ENCODE measurements around the gene RNF19B. TPM values are rescaled to one million over a fixed set of nuclear protein-coding genes. Genes with fewer than 3 reads are reported as not detected.

RNF19B gene
- total and polyA plus RNA-seq, 2 of the 8 experiments (the other 6 are each of a cell fraction or from before 2014, with no cell fraction given) = 9.2 to 11.2 TPM

DNA sequence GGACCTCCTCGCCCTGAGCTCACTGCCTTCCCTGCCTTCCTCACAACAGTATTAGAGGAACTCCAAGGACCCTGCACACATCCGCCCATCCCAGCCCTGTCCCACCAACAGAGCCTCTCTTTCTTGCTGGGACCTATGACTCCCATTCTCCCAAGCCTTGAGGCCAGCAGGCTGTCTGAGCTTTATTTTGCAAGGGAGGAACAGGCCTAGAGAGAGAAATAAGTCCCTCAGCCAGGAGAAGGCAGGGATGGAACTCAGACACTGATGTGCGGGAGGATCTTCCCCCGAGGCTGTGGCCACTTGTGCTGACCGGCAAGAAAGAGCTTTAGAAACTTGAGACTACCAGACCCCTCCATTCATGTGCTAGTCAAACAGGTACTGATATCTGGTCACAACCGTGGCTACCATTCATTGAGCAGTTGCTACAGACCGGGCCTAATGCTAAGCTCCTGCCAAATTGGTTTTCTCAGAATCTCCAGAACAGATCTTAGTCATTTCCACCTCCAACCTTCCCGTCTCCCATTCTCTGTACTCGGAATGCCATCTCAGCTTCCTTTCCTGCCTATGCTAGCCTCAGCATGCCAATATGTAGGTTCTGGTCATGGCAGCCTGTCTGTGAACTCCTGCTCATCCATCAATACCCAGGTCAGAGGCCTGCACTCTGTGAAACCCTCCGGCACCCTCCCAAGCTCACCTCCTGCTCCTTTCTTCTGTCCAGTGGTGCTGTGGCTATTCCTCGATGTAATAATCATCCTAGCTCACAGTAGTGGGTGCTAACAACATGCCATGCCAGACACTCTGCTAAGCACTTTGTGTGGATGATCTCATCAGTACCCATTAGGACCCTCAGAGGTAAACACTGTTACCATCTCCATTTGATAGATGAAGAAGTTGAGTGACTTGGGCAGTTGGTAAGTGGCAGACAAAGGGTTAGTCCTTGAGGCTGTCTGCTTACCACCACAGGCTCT lies 67.2 kb downstream of the RNF19B start:
- Histone ChIP-seq H2BK15ac (ENCODE audit: low read length) (no peak overlapping the region), H3K56ac (replicated peaks; ENCODE audit: insufficient read length, low read depth, low read length) (no peak overlapping the region), H4K20me1 (replicated peaks in 1 of 2; ENCODE audit: control insufficient read depth in 1 of 2, insufficient read depth in 2 of 2, low read length in 2 of 2) (peaks cover 2 to 4% of the 10 kb centered on the region in 2 experiments), H3K36me3 (ENCODE audit: control insufficient read depth in 2 of 4, insufficient read depth in 4 of 4, low read length in 3 of 4) (no peaks in the 10 kb centered on the region), H3K79me2 (ENCODE audit: control insufficient read depth in 1 of 2, insufficient read depth in 2 of 2, low read length in 2 of 2) (no peaks in the 10 kb centered on the region), H2BK20ac (ENCODE audit: low read length) (no peak overlapping the region), H4K8ac (ENCODE audit: extremely low read depth, insufficient read depth, low read length) (no peak overlapping the region), H3K9ac (replicated peaks in 1 of 4; ENCODE audit: extremely low read depth in 1 of 4, low read depth in 3 of 4, low read length in 3 of 4) (no peak overlapping the region), H3K23ac (ENCODE audit: insufficient read length) (no peak overlapping the region), H3K4me1 (replicated peaks in 1 of 4; ENCODE audit: control insufficient read depth in 3 of 4, insufficient read depth in 4 of 4, low read length in 3 of 4) (peaks cover 0 to 24% (median 15%) of the 10 kb centered on the region in 4 experiments; a peak in 6 of 7 replicates), H3K79me1 (ENCODE audit: low read depth, low read length) (no peaks in the 10 kb centered on the region), H2BK12ac (ENCODE audit: low read depth, low read length) (no peak overlapping the region), H3K4ac (replicated peaks; ENCODE audit: insufficient read length, low read depth, low read length) (no peak overlapping the region), H3K27ac (ENCODE audit: low read depth, low read length) (no peak overlapping the region), H2AFZ (ENCODE audit: low read length) (no peak overlapping the region), H2BK5ac (ENCODE audit: low read depth, low read length) (no peak overlapping the region), H2AK5ac (ENCODE audit: low read depth, low read length) (no peak overlapping the region), H3K4me2 (ENCODE audit: insufficient read depth in 1 of 2, low read depth in 2 of 2, low read length in 2 of 2) (no peak overlapping the region), H3K27me3 (replicated peaks in 1 of 4; ENCODE audit: control insufficient read depth in 3 of 4, extremely low read depth in 1 of 4, insufficient read depth in 3 of 4, low read length in 3 of 4) (peaks cover 14 to 40% (median 35%) of the 10 kb centered on the region in 4 experiments), H3K9me3 (ENCODE audit: insufficient read depth in 2 of 2, low read depth in 1 of 2, low read length in 1 of 2) (peaks cover 0 to 4% of the 10 kb centered on the region in 2 experiments; a peak in 1 of 4 replicates), H4K5ac (ENCODE audit: insufficient read length, low read depth, low read length) (no peak overlapping the region), H4K91ac (replicated peaks; ENCODE audit: insufficient read length, low read length) (no peak overlapping the region), H3K4me3 (ENCODE audit: extremely low read depth in 1 of 4, insufficient read depth in 2 of 4, low read depth in 3 of 4, low read length in 4 of 4) (no peak overlapping the region), H3K23me2 (ENCODE audit: low read depth, low read length) (peaks cover 13% of the 10 kb centered on the region; the same call in 1 of the 2 replicates), H2BK120ac (replicated peaks; ENCODE audit: low read depth, low read length) (no peak overlapping the region), H3K18ac (ENCODE audit: extremely low read depth, low read length) (no peak overlapping the region), H3K14ac (ENCODE audit: insufficient read length) (no peak overlapping the region)
- CTCF ChIA-PET (ENCODE audit: partially characterized antibody) = interaction anchor here (0.7 to 16.6 kb wide), 9 partner anchors 9 to 198 kb away, joined by 3 to 382 read pairs (median 4); partner anchors contain the start of genes FNDC5 and HPCA
- 92% methylated on average over 11 of the region's 11 CpGs; no CpG with 5 or more reads in 1 of the 2 experiments for WGBS, 2 experiments (ENCODE audit: extremely low coverage in 1 of 2, insufficient coverage in 1 of 2, insufficient read length in 1 of 2, insufficient replicate concordance in 2 of 2, low coverage in 1 of 2, low lambda C conversion rate in 2 of 2, missing lambda C conversion rate in 1 of 2)
- no peak for DNase-seq (ENCODE audit: low read depth in 1 of 2, low spot score in 2 of 2)
- POLR2A ChIA-PET (ENCODE audit: partially characterized antibody) = interaction anchor here (0.6 to 1.4 kb wide), 5 partner anchors 28 to 175 kb away, joined by 3 to 5 read pairs (median 3); no protein-coding TSS in a partner anchor
- TF ChIP-seq SP2 (IDR thresholded peaks at IDR 0.05; ENCODE audit: low read length) = no peak
- no peak for FAIRE-seq
